Measurements from ENCODE around the gene NTHL1. TPM values are rescaled to one million over a fixed set of nuclear protein-coding genes. Genes with fewer than 3 reads are reported as not detected.
A peak's percentile ranks its signal among the peaks of the same experiment; 100 is the strongest.

The NTHL1 gene
- total RNA-seq, 1 experiment from 2014 or later = 93.3 TPM

DNA sequence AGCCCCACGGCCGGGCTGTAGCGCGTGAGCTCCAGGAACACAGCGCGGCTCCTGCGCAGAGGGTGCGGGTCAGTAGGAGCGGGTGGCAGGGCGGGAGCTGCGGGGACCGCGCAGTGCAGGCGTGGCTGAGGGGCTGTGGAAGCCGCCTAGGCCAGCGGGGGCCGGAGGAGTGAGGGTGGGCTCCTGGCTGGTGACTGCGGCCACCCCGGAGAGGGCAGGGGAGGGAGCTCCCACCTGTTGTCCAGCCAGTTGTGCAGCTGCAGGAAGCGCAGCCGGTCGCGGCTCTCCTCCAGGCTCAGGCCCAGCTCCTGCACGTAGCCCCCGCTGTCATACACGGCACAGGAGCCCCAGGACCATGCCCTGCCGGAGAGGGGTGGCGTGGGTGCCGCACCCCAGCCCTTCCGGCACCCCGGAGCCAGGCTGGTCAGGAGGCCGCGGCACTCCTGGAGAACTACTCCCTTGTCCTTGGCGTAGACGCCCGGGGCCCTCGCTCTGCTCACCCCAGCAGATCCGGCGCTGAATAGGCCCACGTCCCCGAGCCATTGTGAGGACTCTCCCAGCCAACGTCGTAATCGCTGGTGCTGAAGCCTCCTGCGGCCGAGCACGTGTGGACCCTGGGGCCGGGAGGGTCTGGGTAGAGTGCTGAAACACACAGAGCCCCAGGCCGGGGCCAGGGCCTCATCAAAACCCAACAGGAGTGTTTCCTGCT lies 44.1 kb upstream of the NTHL1 start (continued):
- TF ChIP-seq, protein P1, sequence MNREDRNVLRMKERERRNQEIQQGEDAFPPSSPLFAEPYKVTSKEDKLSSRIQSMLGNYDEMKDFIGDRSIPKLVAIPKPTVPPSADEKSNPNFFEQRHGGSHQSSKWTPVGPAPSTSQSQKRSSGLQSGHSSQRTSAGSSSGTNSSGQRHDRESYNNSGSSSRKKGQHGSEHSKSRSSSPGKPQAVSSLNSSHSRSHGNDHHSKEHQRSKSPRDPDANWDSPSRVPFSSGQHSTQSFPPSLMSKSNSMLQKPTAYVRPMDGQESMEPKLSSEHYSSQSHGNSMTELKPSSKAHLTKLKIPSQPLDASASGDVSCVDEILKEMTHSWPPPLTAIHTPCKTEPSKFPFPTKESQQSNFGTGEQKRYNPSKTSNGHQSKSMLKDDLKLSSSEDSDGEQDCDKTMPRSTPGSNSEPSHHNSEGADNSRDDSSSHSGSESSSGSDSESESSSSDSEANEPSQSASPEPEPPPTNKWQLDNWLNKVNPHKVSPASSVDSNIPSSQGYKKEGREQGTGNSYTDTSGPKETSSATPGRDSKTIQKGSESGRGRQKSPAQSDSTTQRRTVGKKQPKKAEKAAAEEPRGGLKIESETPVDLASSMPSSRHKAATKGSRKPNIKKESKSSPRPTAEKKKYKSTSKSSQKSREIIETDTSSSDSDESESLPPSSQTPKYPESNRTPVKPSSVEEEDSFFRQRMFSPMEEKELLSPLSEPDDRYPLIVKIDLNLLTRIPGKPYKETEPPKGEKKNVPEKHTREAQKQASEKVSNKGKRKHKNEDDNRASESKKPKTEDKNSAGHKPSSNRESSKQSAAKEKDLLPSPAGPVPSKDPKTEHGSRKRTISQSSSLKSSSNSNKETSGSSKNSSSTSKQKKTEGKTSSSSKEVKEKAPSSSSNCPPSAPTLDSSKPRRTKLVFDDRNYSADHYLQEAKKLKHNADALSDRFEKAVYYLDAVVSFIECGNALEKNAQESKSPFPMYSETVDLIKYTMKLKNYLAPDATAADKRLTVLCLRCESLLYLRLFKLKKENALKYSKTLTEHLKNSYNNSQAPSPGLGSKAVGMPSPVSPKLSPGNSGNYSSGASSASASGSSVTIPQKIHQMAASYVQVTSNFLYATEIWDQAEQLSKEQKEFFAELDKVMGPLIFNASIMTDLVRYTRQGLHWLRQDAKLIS (CRISPR knock-in tag; IDR thresholded peaks at IDR 0.05; ENCODE audit: borderline replicate concordance) = no peak
- TF ChIP-seq, protein P2, sequence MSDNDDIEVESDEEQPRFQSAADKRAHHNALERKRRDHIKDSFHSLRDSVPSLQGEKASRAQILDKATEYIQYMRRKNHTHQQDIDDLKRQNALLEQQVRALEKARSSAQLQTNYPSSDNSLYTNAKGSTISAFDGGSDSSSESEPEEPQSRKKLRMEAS (CRISPR knock-in tag; IDR thresholded peaks at IDR 0.05) = 0 out of 2 replicates have a peak, but pooled peaks have one; percentile 30
- TF ChIP-seq, protein P3, sequence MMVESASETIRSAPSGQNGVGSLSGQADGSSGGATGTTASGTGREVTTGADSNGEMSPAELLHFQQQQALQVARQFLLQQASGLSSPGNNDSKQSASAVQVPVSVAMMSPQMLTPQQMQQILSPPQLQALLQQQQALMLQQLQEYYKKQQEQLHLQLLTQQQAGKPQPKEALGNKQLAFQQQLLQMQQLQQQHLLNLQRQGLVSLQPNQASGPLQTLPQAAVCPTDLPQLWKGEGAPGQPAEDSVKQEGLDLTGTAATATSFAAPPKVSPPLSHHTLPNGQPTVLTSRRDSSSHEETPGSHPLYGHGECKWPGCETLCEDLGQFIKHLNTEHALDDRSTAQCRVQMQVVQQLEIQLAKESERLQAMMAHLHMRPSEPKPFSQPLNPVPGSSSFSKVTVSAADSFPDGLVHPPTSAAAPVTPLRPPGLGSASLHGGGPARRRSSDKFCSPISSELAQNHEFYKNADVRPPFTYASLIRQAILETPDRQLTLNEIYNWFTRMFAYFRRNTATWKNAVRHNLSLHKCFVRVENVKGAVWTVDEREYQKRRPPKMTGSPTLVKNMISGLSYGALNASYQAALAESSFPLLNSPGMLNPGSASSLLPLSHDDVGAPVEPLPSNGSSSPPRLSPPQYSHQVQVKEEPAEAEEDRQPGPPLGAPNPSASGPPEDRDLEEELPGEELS (CRISPR knock-in tag; IDR thresholded peaks at IDR 0.05) = peak; percentile 69; the same call in 1 of the 2 replicates
- TF ChIP-seq TEAD4 (CRISPR knock-in tag; IDR thresholded peaks at IDR 0.05) (no peak), ZNF396 (CRISPR knock-in tag; IDR thresholded peaks at IDR 0.05; ENCODE audit: borderline replicate concordance) (no peak), IRF2 (CRISPR knock-in tag; IDR thresholded peaks at IDR 0.05; ENCODE audit: borderline replicate concordance, low read depth) (no peak), TCF7 (CRISPR knock-in tag; IDR thresholded peaks at IDR 0.05; ENCODE audit: low read depth) (no peak), ELF4 (CRISPR knock-in tag; IDR thresholded peaks at IDR 0.05; ENCODE audit: low read depth) (no peak), JAZF1 (CRISPR knock-in tag; IDR thresholded peaks at IDR 0.05) (no peak), ZNF138 (CRISPR knock-in tag; conservative IDR thresholded peaks at IDR 0.05) (no peak), FOXP1 (CRISPR knock-in tag; IDR thresholded peaks at IDR 0.05; ENCODE audit: borderline replicate concordance) (peak; percentile 12; the same call in 1 of the 2 replicates), TP53 (CRISPR knock-in tag; IDR thresholded peaks at IDR 0.05) (0 out of 2 replicates have a peak, but pooled peaks have one; percentile 1), SP1 (CRISPR knock-in tag; conservative IDR thresholded peaks at IDR 0.05) (peak; percentile 34; the same call in 1 of the 2 replicates), JUN (CRISPR knock-in tag; IDR thresholded peaks at IDR 0.05) (no peak)
- TF ChIP-seq, protein P4, sequence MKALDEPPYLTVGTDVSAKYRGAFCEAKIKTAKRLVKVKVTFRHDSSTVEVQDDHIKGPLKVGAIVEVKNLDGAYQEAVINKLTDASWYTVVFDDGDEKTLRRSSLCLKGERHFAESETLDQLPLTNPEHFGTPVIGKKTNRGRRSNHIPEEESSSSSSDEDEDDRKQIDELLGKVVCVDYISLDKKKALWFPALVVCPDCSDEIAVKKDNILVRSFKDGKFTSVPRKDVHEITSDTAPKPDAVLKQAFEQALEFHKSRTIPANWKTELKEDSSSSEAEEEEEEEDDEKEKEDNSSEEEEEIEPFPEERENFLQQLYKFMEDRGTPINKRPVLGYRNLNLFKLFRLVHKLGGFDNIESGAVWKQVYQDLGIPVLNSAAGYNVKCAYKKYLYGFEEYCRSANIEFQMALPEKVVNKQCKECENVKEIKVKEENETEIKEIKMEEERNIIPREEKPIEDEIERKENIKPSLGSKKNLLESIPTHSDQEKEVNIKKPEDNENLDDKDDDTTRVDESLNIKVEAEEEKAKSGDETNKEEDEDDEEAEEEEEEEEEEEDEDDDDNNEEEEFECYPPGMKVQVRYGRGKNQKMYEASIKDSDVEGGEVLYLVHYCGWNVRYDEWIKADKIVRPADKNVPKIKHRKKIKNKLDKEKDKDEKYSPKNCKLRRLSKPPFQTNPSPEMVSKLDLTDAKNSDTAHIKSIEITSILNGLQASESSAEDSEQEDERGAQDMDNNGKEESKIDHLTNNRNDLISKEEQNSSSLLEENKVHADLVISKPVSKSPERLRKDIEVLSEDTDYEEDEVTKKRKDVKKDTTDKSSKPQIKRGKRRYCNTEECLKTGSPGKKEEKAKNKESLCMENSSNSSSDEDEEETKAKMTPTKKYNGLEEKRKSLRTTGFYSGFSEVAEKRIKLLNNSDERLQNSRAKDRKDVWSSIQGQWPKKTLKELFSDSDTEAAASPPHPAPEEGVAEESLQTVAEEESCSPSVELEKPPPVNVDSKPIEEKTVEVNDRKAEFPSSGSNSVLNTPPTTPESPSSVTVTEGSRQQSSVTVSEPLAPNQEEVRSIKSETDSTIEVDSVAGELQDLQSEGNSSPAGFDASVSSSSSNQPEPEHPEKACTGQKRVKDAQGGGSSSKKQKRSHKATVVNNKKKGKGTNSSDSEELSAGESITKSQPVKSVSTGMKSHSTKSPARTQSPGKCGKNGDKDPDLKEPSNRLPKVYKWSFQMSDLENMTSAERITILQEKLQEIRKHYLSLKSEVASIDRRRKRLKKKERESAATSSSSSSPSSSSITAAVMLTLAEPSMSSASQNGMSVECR (CRISPR knock-in tag; IDR thresholded peaks at IDR 0.05; ENCODE audit: borderline replicate concordance) = no peak
- TF ChIP-seq, protein P5, sequence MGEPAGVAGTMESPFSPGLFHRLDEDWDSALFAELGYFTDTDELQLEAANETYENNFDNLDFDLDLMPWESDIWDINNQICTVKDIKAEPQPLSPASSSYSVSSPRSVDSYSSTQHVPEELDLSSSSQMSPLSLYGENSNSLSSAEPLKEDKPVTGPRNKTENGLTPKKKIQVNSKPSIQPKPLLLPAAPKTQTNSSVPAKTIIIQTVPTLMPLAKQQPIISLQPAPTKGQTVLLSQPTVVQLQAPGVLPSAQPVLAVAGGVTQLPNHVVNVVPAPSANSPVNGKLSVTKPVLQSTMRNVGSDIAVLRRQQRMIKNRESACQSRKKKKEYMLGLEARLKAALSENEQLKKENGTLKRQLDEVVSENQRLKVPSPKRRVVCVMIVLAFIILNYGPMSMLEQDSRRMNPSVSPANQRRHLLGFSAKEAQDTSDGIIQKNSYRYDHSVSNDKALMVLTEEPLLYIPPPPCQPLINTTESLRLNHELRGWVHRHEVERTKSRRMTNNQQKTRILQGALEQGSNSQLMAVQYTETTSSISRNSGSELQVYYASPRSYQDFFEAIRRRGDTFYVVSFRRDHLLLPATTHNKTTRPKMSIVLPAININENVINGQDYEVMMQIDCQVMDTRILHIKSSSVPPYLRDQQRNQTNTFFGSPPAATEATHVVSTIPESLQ (CRISPR knock-in tag; IDR thresholded peaks at IDR 0.05) = no peak
- TF ChIP-seq, protein P6, sequence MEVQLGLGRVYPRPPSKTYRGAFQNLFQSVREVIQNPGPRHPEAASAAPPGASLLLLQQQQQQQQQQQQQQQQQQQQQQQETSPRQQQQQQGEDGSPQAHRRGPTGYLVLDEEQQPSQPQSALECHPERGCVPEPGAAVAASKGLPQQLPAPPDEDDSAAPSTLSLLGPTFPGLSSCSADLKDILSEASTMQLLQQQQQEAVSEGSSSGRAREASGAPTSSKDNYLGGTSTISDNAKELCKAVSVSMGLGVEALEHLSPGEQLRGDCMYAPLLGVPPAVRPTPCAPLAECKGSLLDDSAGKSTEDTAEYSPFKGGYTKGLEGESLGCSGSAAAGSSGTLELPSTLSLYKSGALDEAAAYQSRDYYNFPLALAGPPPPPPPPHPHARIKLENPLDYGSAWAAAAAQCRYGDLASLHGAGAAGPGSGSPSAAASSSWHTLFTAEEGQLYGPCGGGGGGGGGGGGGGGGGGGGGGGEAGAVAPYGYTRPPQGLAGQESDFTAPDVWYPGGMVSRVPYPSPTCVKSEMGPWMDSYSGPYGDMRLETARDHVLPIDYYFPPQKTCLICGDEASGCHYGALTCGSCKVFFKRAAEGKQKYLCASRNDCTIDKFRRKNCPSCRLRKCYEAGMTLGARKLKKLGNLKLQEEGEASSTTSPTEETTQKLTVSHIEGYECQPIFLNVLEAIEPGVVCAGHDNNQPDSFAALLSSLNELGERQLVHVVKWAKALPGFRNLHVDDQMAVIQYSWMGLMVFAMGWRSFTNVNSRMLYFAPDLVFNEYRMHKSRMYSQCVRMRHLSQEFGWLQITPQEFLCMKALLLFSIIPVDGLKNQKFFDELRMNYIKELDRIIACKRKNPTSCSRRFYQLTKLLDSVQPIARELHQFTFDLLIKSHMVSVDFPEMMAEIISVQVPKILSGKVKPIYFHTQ (CRISPR knock-in tag; IDR thresholded peaks at IDR 0.05) = no peak
- TF ChIP-seq, protein P7, sequence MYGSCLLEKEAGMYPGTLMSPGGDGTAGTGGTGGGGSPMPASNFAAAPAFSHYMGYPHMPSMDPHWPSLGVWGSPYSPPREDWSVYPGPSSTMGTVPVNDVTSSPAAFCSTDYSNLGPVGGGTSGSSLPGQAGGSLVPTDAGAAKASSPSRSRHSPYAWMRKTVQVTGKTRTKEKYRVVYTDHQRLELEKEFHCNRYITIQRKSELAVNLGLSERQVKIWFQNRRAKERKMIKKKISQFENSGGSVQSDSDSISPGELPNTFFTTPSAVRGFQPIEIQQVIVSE (CRISPR knock-in tag; IDR thresholded peaks at IDR 0.05; ENCODE audit: borderline replicate concordance) = no peak
